Nephron progenitor cell (in vitro differentiated cells): ENCODE data around the gene PAPLN.

Source experiments
- DNase-seq: peaks from one replicate; pipeline ENCODE4 v3.0.0; 2021
- H3K27ac Mint-ChIP-seq: 2 replicates; pipeline ENCODE4 v1.8.0; 2021; ENCODE audit warnings: mild to moderate bottlenecking, moderate library complexity, mixed read lengths
- H3K27me3 Mint-ChIP-seq: 2 replicates; pipeline ENCODE4 v1.8.0; 2021; ENCODE audit warnings: mild to moderate bottlenecking, low read depth, mixed read lengths; ENCODE audit not compliant: poor library complexity
- H3K36me3 Mint-ChIP-seq: 2 replicates; pipeline ENCODE4 v1.8.0; 2021; ENCODE audit warnings: low read depth, mixed read lengths
- H3K4me1 Mint-ChIP-seq: 2 replicates; pipeline ENCODE4 v1.8.0; 2021; ENCODE audit warnings: mixed read lengths
- H3K4me3 Mint-ChIP-seq: 2 replicates; pipeline ENCODE4 v1.8.0; 2021; ENCODE audit warnings: mild to moderate bottlenecking, moderate library complexity, mixed read lengths
- H3K9me3 Mint-ChIP-seq: 2 replicates; pipeline ENCODE4 v1.8.0; 2021; ENCODE audit warnings: mild to moderate bottlenecking, moderate library complexity, mixed read lengths
- TF ChIP-seq, protein P1 (sequence below): fragments of 200-600 bp; sonication (generic); IDR thresholded peaks from 2 replicates; pipeline ENCODE4 v1.5.0; 2021; ENCODE audit warnings: antibody characterized with exemption

The PAPLN gene

DNA sequence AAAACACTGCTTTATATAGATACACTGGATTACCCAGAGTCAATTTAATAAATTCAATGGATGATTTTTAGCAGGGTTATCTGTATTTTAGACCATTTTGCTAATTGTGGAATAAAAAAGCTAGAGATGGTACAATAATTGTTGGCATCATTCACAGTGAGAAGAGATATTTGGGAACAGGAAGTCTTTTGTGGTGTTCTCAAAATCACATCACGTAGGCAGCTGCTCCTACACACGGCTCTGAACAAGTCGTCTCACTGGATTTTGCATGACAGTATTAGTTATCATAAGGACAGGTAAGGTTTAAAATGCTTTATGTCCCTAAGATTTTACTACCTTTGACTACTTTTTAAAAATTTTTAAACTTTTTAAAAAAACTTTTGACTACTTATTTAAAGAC lies 52.0 kb downstream of the PAPLN start:
- H3K27me3 Mint-ChIP-seq, result no peaks in the 10 kb centered on the region
- no peak overlapping the region for H3K4me3 Mint-ChIP-seq
- H3K4me1 Mint-ChIP-seq, result no peaks in the 10 kb centered on the region
- TF ChIP-seq, protein P1, sequence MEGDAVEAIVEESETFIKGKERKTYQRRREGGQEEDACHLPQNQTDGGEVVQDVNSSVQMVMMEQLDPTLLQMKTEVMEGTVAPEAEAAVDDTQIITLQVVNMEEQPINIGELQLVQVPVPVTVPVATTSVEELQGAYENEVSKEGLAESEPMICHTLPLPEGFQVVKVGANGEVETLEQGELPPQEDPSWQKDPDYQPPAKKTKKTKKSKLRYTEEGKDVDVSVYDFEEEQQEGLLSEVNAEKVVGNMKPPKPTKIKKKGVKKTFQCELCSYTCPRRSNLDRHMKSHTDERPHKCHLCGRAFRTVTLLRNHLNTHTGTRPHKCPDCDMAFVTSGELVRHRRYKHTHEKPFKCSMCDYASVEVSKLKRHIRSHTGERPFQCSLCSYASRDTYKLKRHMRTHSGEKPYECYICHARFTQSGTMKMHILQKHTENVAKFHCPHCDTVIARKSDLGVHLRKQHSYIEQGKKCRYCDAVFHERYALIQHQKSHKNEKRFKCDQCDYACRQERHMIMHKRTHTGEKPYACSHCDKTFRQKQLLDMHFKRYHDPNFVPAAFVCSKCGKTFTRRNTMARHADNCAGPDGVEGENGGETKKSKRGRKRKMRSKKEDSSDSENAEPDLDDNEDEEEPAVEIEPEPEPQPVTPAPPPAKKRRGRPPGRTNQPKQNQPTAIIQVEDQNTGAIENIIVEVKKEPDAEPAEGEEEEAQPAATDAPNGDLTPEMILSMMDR, result no peak
- no peaks in the 10 kb centered on the region for H3K9me3 Mint-ChIP-seq
- no peak overlapping the region for H3K27ac Mint-ChIP-seq
- no peak for DNase-seq
- H3K36me3 Mint-ChIP-seq, result peaks cover 43% of the 10 kb centered on the region

- TF ChIP-seq, protein P1, result no peak
- no peaks in the 10 kb centered on the region for H3K9me3 Mint-ChIP-seq
- H3K36me3 Mint-ChIP-seq, result peaks cover 40% of the 10 kb centered on the region
- no peak overlapping the region for H3K4me3 Mint-ChIP-seq
- H3K4me1 Mint-ChIP-seq, result no peaks in the 10 kb centered on the region
- H3K27ac Mint-ChIP-seq, result no peak overlapping the region
- no peak for DNase-seq
- H3K27me3 Mint-ChIP-seq, result no peaks in the 10 kb centered on the region
Observed at GRCh38 chr14:73289729-73290128, 52.4 kb downstream of the PAPLN start.

DNA sequence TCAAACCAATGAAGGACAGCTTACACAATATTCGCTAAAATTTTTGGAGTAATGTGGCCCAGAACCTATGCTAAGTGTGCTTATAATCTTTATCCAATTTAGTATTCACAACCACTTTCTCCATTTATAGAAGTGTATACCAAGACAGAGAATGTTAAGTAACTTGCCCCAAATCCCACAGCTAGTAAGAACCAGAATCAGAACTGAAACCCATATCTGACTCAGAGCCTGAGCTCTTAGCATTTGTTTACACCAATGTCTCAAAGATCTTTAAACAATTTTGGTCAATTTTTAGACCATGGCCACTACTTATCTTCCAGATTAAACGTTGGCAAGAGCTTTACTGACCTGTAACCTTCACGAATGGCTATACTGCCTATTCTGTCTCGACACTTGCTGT lies 53.0 kb downstream of the PAPLN start:
- Mint-ChIP-seq H3K36me3 (peaks cover 40% of the 10 kb centered on the region), H3K27me3 (no peaks in the 10 kb centered on the region), H3K9me3 (no peaks in the 10 kb centered on the region), H3K4me1 (no peaks in the 10 kb centered on the region), H3K27ac (no peak overlapping the region), H3K4me3 (no peak overlapping the region)
- no peak for DNase-seq
- TF ChIP-seq, protein P1, result no peak

- H3K27me3 Mint-ChIP-seq, result no peaks in the 10 kb centered on the region
- no peak for DNase-seq
- H3K4me1 Mint-ChIP-seq, result no peaks in the 10 kb centered on the region
- no peak overlapping the region for H3K4me3 Mint-ChIP-seq
- no peak overlapping the region for H3K27ac Mint-ChIP-seq
- H3K9me3 Mint-ChIP-seq, result no peaks in the 10 kb centered on the region
- H3K36me3 Mint-ChIP-seq, result peaks cover 26% of the 10 kb centered on the region
- TF ChIP-seq, protein P1, result no peak
Observed at GRCh38 chr14:73293782-73294781, 56.8 kb downstream of the PAPLN start.

DNA sequence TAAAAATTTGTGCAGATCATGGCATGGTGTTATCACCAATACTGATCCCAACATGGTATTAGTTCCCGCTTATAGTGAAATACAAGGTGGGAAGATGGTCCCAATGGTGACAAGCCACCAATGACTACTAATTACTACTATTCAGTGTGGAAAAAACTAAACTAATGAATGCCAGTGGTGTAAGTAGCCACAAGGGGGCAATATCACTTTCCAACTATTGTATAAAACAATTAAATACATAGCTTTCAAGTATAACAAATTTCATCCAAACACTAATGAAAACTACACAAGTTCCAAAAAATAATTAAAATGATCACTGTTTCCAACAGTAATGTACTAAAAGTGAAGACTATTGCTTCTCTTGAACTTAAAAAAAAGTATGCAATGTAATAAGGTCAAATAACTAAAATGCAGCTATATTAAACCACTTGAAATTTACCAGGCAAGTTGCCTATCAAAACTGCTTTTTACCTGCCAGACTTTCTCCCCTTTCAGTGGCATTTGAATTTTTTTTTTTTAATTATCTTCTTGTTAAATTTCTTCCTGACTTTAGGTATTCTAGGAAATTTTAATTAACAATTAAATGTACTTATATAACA lies 58.0 kb downstream of the PAPLN start:
- Mint-ChIP-seq H3K27ac (no peak overlapping the region), H3K36me3 (peaks cover 24% of the 10 kb centered on the region), H3K4me3 (no peak overlapping the region), H3K9me3 (no peaks in the 10 kb centered on the region), H3K27me3 (no peaks in the 10 kb centered on the region), H3K4me1 (no peaks in the 10 kb centered on the region)
- TF ChIP-seq, protein P1, result peak; percentile 79
- no peak for DNase-seq
